SHP77 treated with DMSO at 0.1 percent for 48 hours (cell line): ENCODE measurements around the gene VWA2.

ENCODE experiments used
- DNase-seq: peaks from one replicate; lab custom pipeline; 2025; lab: John Stamatoyannopoulos, UW

The VWA2 gene

GRCh38 chr10:114278140-114278883 lies 39.3 kb downstream of the VWA2 start:
- DNase-seq: no peak

GRCh38 chr10:114278884-114279191 lies 39.8 kb downstream of the VWA2 start:
- no peak for DNase-seq

GRCh38 chr10:114279289-114279688 lies 40.2 kb downstream of the VWA2 start:
- no peak for DNase-seq

GRCh38 chr10:114279901-114280644 lies 41.0 kb downstream of the VWA2 start:
- no peak for DNase-seq

GRCh38 chr10:114281006-114281405 lies 42.0 kb downstream of the VWA2 start:
- DNase-seq: no peak

GRCh38 chr10:114281461-114281860 lies 42.4 kb downstream of the VWA2 start:
- no peak for DNase-seq

- DNase-seq: no peak
Measured at GRCh38 chr10:114282526-114282925, 43.5 kb downstream of the VWA2 start.

- DNase-seq: no peak
Measured at GRCh38 chr10:114283091-114283490, 44.0 kb downstream of the VWA2 start.

- no peak for DNase-seq
Measured at GRCh38 chr10:114283535-114284234, 44.6 kb downstream of the VWA2 start.

GRCh38 chr10:114284346-114285071 lies 45.5 kb downstream of the VWA2 start:
- no peak for DNase-seq

GRCh38 chr10:114285961-114286441 lies 46.9 kb downstream of the VWA2 start:
- no peak for DNase-seq

GRCh38 chr10:114286921-114287320 lies 47.9 kb downstream of the VWA2 start:
- no peak for DNase-seq

GRCh38 chr10:114288424-114289095 lies 49.5 kb downstream of the VWA2 start:
- DNase-seq: no peak

GRCh38 chr10:114289096-114289436 lies 50.0 kb downstream of the VWA2 start:
- no peak for DNase-seq

GRCh38 chr10:114290038-114290437 lies 51.0 kb downstream of the VWA2 start:
- DNase-seq: no peak

- no peak for DNase-seq
Measured at GRCh38 chr10:114291076-114291475, 52.0 kb downstream of the VWA2 start.

GRCh38 chr10:114291516-114291915 lies 52.5 kb downstream of the VWA2 start:
- no peak for DNase-seq

GRCh38 chr10:114293075-114293474 lies 54.0 kb downstream of the VWA2 start:
- no peak for DNase-seq

GRCh38 chr10:114294549-114294948 lies 55.5 kb downstream of the VWA2 start:
- DNase-seq: no peak

GRCh38 chr10:114295393-114295792 lies 56.3 kb downstream of the VWA2 start:
- no peak for DNase-seq

- no peak for DNase-seq
Measured at GRCh38 chr10:114297136-114297705, 58.2 kb downstream of the VWA2 start.
